Measurements from ENCODE around the gene CTU2. TPM values are rescaled to one million over a fixed set of nuclear protein-coding genes. Genes with fewer than 3 reads are reported as not detected.

Gene CTU2
- polyA plus RNA-seq, 1 experiment: 16.9 TPM

DNA sequence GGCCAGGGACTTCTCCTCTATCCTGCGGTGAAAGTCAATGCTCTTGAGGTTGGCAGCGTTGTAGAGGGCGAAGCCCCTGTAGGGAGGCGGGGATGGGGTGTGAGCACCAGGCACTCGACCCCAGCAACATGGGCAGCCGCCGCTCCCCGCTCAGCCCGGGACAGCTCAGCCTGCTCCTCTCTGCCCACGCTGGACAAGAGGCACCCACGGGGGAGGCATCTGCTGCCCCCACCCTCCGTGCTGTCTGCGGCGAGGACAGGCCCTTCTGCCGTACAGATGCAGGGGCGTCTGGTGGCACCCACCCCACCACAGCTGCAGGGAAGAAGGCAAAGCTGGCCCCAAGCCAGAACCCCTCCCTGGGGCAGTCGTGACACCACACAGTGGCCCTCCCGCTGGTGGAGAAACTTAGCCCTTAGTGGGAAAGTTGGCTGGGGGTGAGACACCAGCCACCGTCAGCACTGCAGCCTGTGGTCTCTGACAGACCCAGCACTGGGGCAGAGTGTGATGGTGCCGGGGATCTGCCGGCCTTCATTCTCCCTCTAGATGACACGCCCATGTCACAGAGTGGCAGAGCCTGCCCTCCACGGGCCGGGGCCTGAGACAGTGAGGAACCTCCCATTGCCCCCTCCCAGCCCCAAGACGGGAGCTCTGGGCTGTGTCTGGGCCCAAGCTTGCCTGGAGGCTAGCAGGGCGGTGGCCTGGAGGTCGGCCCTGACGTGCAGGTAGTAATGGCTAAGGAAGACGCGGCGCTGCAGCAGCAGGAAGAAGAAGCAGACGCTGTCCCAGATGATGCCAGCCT, 19.5 kb downstream of the CTU2 start:
- Histone ChIP-seq H3K27me3 (ENCODE audit: control insufficient read depth, insufficient read depth, low read length) (no peaks in the 10 kb centered on the region), H3K4me3 (ENCODE audit: low read depth, low read length) (no peak overlapping the region), H3K36me3 (ENCODE audit: control insufficient read depth, insufficient read depth, low read length) (peaks cover 62% of the 10 kb centered on the region)
- DNase-seq (ENCODE audit: low read depth): no peak
- CTCF ChIA-PET: interaction anchor here (1.1 kb wide), 1 partner anchor 12 kb away, joined by 3 read pairs; no protein-coding TSS in a partner anchor
- TF ChIP-seq, protein P1, sequence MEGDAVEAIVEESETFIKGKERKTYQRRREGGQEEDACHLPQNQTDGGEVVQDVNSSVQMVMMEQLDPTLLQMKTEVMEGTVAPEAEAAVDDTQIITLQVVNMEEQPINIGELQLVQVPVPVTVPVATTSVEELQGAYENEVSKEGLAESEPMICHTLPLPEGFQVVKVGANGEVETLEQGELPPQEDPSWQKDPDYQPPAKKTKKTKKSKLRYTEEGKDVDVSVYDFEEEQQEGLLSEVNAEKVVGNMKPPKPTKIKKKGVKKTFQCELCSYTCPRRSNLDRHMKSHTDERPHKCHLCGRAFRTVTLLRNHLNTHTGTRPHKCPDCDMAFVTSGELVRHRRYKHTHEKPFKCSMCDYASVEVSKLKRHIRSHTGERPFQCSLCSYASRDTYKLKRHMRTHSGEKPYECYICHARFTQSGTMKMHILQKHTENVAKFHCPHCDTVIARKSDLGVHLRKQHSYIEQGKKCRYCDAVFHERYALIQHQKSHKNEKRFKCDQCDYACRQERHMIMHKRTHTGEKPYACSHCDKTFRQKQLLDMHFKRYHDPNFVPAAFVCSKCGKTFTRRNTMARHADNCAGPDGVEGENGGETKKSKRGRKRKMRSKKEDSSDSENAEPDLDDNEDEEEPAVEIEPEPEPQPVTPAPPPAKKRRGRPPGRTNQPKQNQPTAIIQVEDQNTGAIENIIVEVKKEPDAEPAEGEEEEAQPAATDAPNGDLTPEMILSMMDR (IDR thresholded peaks at IDR 0.05; ENCODE audit: insufficient read depth, low read depth, low read length): no peak
- POLR2A ChIA-PET: no interaction called here

DNA sequence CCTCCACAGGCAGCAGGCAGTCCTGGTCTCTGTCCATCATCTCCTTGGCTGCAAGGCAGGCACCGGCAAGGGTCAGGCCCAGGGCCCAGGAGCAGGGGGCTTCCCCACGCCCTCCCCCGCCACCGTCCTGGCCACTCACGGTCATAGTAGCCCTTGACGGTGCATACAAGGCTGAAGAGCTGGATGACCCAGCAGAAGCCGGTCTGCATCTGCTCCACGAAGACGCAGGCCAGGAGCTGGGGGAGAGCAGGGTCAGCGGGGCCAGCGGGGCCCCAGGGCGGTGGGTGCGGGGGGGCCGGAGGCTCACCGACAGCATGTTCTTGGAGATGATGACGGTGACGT, 20.1 kb downstream of the CTU2 start:
- no peak overlapping the region for H3K4me3 ChIP-seq (ENCODE audit: low read depth, low read length)
- ChIA-PET POLR2A (no interaction called here), CTCF (interaction anchor here (1.1 to 1.6 kb wide), 2 partner anchors 11 kb away, joined by 3 to 6 read pairs; no protein-coding TSS in a partner anchor)
- H3K27me3 ChIP-seq (ENCODE audit: control insufficient read depth, insufficient read depth, low read length): no peaks in the 10 kb centered on the region
- H3K36me3 ChIP-seq (ENCODE audit: control insufficient read depth, insufficient read depth, low read length): peaks cover 61% of the 10 kb centered on the region
- TF ChIP-seq, protein P1 (IDR thresholded peaks at IDR 0.05; ENCODE audit: insufficient read depth, low read depth, low read length): no peak
- no peak for DNase-seq (ENCODE audit: low read depth)

DNA sequence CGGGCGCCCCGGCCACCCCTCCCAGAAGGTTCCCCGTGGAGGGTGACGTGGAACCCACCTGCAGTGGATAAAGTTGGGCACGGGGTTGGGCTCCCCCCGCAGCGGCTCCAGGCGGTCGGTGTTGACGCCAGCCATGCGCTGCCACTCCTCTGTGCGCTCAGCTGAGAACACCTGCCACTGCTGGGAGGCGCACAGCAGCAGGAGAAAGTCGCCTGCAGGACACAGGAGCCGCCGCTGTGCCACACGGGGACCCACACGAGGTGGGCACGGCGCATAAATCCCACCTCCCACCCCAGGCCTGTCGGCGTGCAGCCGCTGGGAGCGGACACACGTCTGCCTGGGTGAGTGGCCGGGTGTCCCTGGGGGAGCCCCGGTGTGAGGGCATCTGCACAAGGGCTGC, 20.7 kb downstream of the CTU2 start:
- DNase-seq (ENCODE audit: low read depth): no peak
- TF ChIP-seq, protein P1 (IDR thresholded peaks at IDR 0.05; ENCODE audit: insufficient read depth, low read depth, low read length): no peak
- no peaks in the 10 kb centered on the region for H3K27me3 ChIP-seq (ENCODE audit: control insufficient read depth, insufficient read depth, low read length)
- no peak overlapping the region for H3K4me3 ChIP-seq (ENCODE audit: low read depth, low read length)
- H3K36me3 ChIP-seq (ENCODE audit: control insufficient read depth, insufficient read depth, low read length): peaks cover 59% of the 10 kb centered on the region
- CTCF ChIA-PET: interaction anchor here (1.6 kb wide), 1 partner anchor 11 kb away, joined by 6 read pairs; no protein-coding TSS in a partner anchor
- POLR2A ChIA-PET: no interaction called here

DNA sequence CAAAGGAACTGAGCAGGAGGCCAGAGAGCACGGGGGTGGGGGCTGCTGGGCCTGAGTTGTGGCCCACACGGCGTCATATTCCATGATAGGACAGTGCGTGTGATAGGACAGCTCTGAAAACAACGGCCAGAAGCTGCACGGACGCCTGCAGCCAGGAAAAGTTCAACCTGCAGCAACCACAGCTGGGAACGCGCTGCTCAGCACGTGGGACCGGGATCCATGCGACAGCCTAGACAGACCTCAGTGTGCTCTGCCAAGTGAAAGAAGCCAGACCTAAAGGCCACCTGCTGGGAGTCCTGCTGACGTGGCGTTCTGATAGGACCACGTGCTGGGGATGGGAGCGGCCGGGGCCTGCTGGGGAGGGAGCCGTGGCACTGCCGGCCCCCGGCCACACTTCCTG, 21.6 kb downstream of the CTU2 start:
- TF ChIP-seq, protein P1 (IDR thresholded peaks at IDR 0.05; ENCODE audit: insufficient read depth, low read depth, low read length): no peak
- CTCF ChIA-PET: interaction anchor here (1.6 kb wide), 1 partner anchor 10 kb away, joined by 6 read pairs; no protein-coding TSS in a partner anchor
- POLR2A ChIA-PET: no interaction called here
- Histone ChIP-seq H3K27me3 (ENCODE audit: control insufficient read depth, insufficient read depth, low read length) (no peaks in the 10 kb centered on the region), H3K36me3 (ENCODE audit: control insufficient read depth, insufficient read depth, low read length) (peaks cover 57% of the 10 kb centered on the region), H3K4me3 (ENCODE audit: low read depth, low read length) (no peak overlapping the region)
- no peak for DNase-seq (ENCODE audit: low read depth)

DNA sequence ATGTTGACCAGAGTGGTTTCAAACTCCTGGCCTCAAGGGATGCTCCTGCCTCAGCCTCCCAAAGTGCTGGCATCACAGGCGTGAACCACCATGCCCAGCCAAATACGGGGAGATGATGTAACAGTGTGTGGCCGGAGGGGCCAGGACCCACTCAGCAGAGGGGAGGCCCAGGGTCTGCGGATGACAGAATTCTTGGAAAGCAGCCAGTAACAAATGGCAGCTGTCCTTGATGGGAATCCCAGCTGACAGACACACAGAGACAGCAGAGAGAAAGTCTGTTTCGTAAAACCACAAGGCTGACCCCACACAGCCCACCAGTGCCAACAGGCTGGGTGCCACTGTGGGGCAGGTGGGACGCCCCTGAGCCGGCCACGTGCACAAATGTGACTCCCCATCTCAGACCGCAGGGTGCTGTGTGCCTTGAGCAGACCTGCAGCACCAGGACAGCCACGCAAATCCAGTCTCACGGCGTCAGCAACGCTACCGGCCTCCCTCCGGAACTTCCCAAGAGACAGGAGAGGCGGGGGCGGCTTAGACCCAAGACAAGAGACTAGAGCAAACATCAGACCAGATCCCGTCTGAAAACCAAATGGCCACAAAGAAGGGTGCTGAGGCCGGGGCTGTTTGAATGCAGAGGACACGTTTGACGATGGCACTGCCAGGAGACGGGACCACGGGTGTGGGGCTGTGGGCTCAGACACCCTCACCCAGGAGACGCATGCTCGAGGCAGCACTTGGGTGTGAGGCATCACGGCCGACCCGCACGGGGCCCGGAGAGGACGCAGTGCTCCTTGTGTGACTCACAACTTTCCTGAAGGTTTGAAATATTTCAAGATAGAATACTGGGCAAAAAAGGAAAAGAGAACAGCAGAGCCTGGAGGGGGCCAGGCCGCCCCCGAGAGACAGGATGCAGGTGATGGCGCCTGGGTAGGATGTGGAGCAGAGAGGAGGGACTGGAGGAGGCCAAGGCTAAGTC, 24.6 kb downstream of the CTU2 start:
- TF ChIP-seq, protein P1 (IDR thresholded peaks at IDR 0.05; ENCODE audit: insufficient read depth, low read depth, low read length): no peak
- peaks cover 55% of the 10 kb centered on the region for H3K36me3 ChIP-seq (ENCODE audit: control insufficient read depth, insufficient read depth, low read length)
- no peak for DNase-seq (ENCODE audit: low read depth)
- POLR2A ChIA-PET: no interaction called here
- no peaks in the 10 kb centered on the region for H3K27me3 ChIP-seq (ENCODE audit: control insufficient read depth, insufficient read depth, low read length)
- CTCF ChIA-PET: no interaction called here
- no peak overlapping the region for H3K4me3 ChIP-seq (ENCODE audit: low read depth, low read length)

All from BJ (cell line).